ENCODE results near the gene SRD5A2.

- TF ChIP-seq EZH2 (IDR thresholded peaks at IDR 0.05), result no peak
- TF ChIP-seq CTCF (IDR thresholded peaks at IDR 0.05), result peak; percentile 28
Observed at GRCh38 chr2:31539505-31539904, 41.2 kb downstream of the SRD5A2 start.

Measured in neural progenitor cell (in vitro differentiated cells).